Measurements from ENCODE around the gene ARID1B. TPM values are rescaled to one million over a fixed set of nuclear protein-coding genes. Genes with fewer than 3 reads are reported as not detected.

The ARID1B gene
- total RNA-seq, 1 donor from 2014 or later = 75.4 TPM

DNA sequence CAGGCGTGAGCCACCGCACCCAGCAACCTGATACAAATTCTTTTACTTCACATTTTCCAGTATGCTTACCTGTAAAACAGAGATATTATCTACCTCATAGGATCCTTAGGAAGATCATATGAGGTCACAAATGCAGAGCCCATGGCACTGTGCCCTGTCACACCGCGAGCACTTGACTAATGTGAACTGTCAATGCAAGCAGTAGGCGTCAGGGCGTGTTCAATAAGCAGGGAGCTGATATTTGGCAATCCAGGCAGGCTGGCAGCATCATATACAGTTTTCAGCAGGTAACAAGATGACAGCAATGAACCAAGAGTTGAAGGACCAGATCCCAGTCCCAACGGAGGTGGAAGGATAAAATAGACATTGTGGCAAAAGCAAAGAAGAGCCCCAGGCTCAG lies 14.6 kb upstream of the ARID1B start:
- Histone ChIP-seq H4K20me1 (ENCODE audit: insufficient read depth, low read length) (no peaks in the 10 kb centered on the region), H3K4me3 (ENCODE audit: insufficient read depth, low read depth, low read length) (no peak overlapping the region), H3K27ac (ENCODE audit: low read depth, low read length) (no peak overlapping the region), H2AFZ (ENCODE audit: low read depth, low read length) (no peak overlapping the region), H3K9me3 (ENCODE audit: insufficient read depth, low read depth, low read length) (no peaks in the 10 kb centered on the region), H3K79me2 (ENCODE audit: insufficient read depth, low read length) (no peaks in the 10 kb centered on the region), H3K4me1 (ENCODE audit: insufficient read depth, low read length) (no peaks in the 10 kb centered on the region), H3K36me3 (ENCODE audit: insufficient read depth, low read length) (no peaks in the 10 kb centered on the region), H3K4me2 (ENCODE audit: low read length) (no peak overlapping the region), H3K27me3 (ENCODE audit: insufficient read depth, low read length) (peaks cover 5% of the 10 kb centered on the region), H3K9ac (ENCODE audit: low read length) (no peak overlapping the region)
- Mint-ChIP-seq H3K4me1 (ENCODE audit: low read depth, unreplicated experiment) (peaks cover 1% of the 10 kb centered on the region), H3K27me3 (ENCODE audit: low read depth, unreplicated experiment) (no peaks in the 10 kb centered on the region), H3K4me3 (ENCODE audit: unreplicated experiment) (no peak overlapping the region), H3K9me3 (ENCODE audit: unreplicated experiment) (peaks cover 3% of the 10 kb centered on the region), H3K36me3 (ENCODE audit: low read depth, unreplicated experiment) (no peaks in the 10 kb centered on the region), H3K27ac (ENCODE audit: unreplicated experiment) (no peak overlapping the region)
- TF ChIP-seq CTCF (IDR thresholded peaks at IDR 0.05; ENCODE audit: insufficient read depth, low read depth, low read length) = no peak
- no peak for TF ChIP-seq EZH2 (IDR thresholded peaks at IDR 0.05; ENCODE audit: insufficient read depth, low read length)
- DNase-seq (ENCODE audit: low read depth) = no peak
- no peak for FAIRE-seq

DNA sequence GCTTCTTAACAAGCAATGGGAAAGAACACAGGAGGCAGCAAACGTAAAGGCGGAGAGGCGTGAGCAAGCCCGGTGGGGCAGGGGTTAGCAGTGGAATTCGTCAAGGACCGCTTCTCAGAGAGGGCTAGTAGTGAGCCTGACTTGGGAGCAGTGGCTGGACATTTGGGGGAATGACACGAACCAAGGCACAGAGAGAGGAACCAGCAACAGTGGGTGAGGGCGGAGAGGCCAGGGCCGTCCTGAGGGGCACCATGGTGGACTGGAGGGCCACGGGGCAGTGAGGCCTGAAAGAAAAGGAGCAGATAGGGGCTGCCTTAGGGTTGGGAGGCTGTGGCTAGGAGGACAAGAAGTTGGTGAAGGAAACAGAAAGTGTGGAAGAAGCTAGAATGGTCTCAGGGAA lies 12.1 kb upstream of the ARID1B start:
- Histone ChIP-seq H3K79me2 (ENCODE audit: insufficient read depth, low read length) (no peaks in the 10 kb centered on the region), H4K20me1 (ENCODE audit: insufficient read depth, low read length) (no peaks in the 10 kb centered on the region), H3K27ac (ENCODE audit: low read depth, low read length) (no peak overlapping the region), H2AFZ (ENCODE audit: low read depth, low read length) (no peak overlapping the region), H3K4me1 (ENCODE audit: insufficient read depth, low read length) (no peaks in the 10 kb centered on the region), H3K36me3 (ENCODE audit: insufficient read depth, low read length) (no peaks in the 10 kb centered on the region), H3K27me3 (ENCODE audit: insufficient read depth, low read length) (peaks cover 3% of the 10 kb centered on the region), H3K9ac (ENCODE audit: low read length) (no peak overlapping the region), H3K4me2 (ENCODE audit: low read length) (no peak overlapping the region), H3K4me3 (ENCODE audit: insufficient read depth, low read depth, low read length) (no peak overlapping the region), H3K9me3 (ENCODE audit: insufficient read depth, low read depth, low read length) (no peaks in the 10 kb centered on the region)
- Mint-ChIP-seq H3K4me1 (ENCODE audit: low read depth, unreplicated experiment) (peaks cover 10% of the 10 kb centered on the region), H3K9me3 (ENCODE audit: unreplicated experiment) (peaks cover 3% of the 10 kb centered on the region), H3K36me3 (ENCODE audit: low read depth, unreplicated experiment) (no peaks in the 10 kb centered on the region), H3K27ac (ENCODE audit: unreplicated experiment) (no peak overlapping the region), H3K27me3 (ENCODE audit: low read depth, unreplicated experiment) (no peaks in the 10 kb centered on the region), H3K4me3 (ENCODE audit: unreplicated experiment) (no peak overlapping the region)
- TF ChIP-seq CTCF (IDR thresholded peaks at IDR 0.05; ENCODE audit: insufficient read depth, low read depth, low read length) (no peak), EZH2 (IDR thresholded peaks at IDR 0.05; ENCODE audit: insufficient read depth, low read length) (no peak)
- no peak for FAIRE-seq
- no peak for DNase-seq (ENCODE audit: low read depth)

GRCh38 chr6:156767603-156768467 lies 9.3 kb upstream of the ARID1B start:
- no peak overlapping the region for H3K27ac ChIP-seq (ENCODE audit: low read depth, low read length)
- DNase-seq (ENCODE audit: low read depth) = no peak
- no peak for FAIRE-seq
- no peaks in the 10 kb centered on the region for H3K9me3 ChIP-seq (ENCODE audit: insufficient read depth, low read depth, low read length)
- H3K4me3 Mint-ChIP-seq (ENCODE audit: unreplicated experiment) = no peak overlapping the region
- H3K4me2 ChIP-seq (ENCODE audit: low read length) = no peak overlapping the region
- H3K27me3 ChIP-seq (ENCODE audit: insufficient read depth, low read length) = no peaks in the 10 kb centered on the region
- H3K4me1 ChIP-seq (ENCODE audit: insufficient read depth, low read length) = no peaks in the 10 kb centered on the region
- no peaks in the 10 kb centered on the region for H3K36me3 ChIP-seq (ENCODE audit: insufficient read depth, low read length)
- H3K36me3 Mint-ChIP-seq (ENCODE audit: low read depth, unreplicated experiment) = no peaks in the 10 kb centered on the region
- TF ChIP-seq EZH2 (IDR thresholded peaks at IDR 0.05; ENCODE audit: insufficient read depth, low read length) (no peak), CTCF (IDR thresholded peaks at IDR 0.05; ENCODE audit: insufficient read depth, low read depth, low read length) (no peak)
- H2AFZ ChIP-seq (ENCODE audit: low read depth, low read length) = no peak overlapping the region
- H3K27me3 Mint-ChIP-seq (ENCODE audit: low read depth, unreplicated experiment) = no peaks in the 10 kb centered on the region
- H3K79me2 ChIP-seq (ENCODE audit: insufficient read depth, low read length) = no peaks in the 10 kb centered on the region
- H3K9ac ChIP-seq (ENCODE audit: low read length) = no peak overlapping the region
- no peaks in the 10 kb centered on the region for H4K20me1 ChIP-seq (ENCODE audit: insufficient read depth, low read length)
- H3K4me1 Mint-ChIP-seq (ENCODE audit: low read depth, unreplicated experiment) = peaks cover 10% of the 10 kb centered on the region
- no peak overlapping the region for H3K27ac Mint-ChIP-seq (ENCODE audit: unreplicated experiment)
- H3K9me3 Mint-ChIP-seq (ENCODE audit: unreplicated experiment) = peaks cover 3% of the 10 kb centered on the region
- H3K4me3 ChIP-seq (ENCODE audit: insufficient read depth, low read depth, low read length) = no peak overlapping the region

Data from astrocyte (in vitro differentiated cells and primary cell).